Activated CD4-positive, CD25-positive, alpha-beta regulatory T cell treated with anti-CD3 and anti-CD28 coated beads, Interleukin-2, amount 50 U/mL, for 24 hours (primary cell): ENCODE data around the gene NECTIN4.
A peak's percentile ranks its signal among the peaks of the same experiment; 100 is the strongest.

ENCODE experiments used
- ATAC-seq, 2 donors: fragments of 150-1000 bp; cut with Tn5 transposase; one replicate each; pipeline ENCODE4 v1.10.0; 2021; ENCODE audit warnings: mild to moderate bottlenecking in 1 of 2, moderate library complexity in 1 of 2

The NECTIN4 gene

DNA sequence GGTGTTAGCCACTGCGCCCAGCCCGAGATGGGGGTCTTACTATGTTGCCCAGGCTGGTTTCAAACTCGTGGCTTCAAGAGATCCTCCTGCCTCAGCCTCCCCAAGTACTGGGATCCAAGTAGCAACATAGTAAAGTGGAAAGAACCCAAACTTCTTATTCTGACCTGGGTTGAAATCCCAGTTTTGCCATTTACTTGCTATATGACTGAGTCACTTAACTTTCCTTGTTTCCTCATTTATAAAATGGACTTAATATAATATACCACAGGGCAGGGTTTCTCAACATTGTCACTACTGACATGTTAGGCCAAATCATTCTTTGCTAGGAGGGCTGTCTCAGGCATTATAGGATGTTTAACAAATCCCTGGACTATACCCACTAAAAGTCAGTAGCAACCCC lies 21.8 kb upstream of the NECTIN4 start:
- no peak for ATAC-seq

DNA sequence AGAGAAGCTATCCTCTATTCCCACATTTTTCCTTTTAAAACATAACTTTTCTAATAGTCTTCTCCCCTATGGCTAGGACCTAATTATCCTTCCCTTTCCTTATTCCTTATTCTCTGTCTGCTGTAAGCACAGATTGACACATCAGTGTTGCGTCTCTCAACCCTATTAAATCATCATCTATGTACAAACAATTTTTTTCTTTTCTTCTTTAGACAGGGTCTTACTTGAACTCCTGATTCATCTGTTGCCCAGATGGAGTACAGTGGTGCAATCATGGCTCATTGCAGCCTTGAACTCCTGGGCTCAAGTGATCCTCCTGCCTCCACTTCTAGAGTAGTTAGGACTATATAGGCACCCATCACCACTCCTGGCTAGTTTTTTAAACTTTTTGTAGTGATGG lies 17.1 kb upstream of the NECTIN4 start:
- ATAC-seq: no peak

DNA sequence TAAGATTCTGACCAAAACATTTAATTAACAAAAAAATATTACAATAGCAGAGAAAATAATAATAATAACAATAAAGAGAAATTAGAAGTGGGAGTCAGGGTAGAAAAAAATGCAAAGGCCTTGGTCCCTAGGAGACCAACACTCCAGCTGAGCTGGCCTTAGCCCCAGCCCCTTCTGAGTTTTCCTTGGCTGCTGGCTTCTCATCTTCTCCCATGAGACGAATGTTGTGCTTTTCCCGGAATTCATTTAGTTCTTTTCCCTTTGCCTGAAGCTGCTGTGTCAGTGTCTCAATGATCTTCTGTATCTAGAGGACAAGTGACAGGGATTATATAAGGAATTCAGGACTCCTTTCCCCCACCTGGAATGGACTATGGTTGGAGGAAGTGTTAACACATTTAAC lies 11.2 kb upstream of the NECTIN4 start:
- no peak for ATAC-seq

DNA sequence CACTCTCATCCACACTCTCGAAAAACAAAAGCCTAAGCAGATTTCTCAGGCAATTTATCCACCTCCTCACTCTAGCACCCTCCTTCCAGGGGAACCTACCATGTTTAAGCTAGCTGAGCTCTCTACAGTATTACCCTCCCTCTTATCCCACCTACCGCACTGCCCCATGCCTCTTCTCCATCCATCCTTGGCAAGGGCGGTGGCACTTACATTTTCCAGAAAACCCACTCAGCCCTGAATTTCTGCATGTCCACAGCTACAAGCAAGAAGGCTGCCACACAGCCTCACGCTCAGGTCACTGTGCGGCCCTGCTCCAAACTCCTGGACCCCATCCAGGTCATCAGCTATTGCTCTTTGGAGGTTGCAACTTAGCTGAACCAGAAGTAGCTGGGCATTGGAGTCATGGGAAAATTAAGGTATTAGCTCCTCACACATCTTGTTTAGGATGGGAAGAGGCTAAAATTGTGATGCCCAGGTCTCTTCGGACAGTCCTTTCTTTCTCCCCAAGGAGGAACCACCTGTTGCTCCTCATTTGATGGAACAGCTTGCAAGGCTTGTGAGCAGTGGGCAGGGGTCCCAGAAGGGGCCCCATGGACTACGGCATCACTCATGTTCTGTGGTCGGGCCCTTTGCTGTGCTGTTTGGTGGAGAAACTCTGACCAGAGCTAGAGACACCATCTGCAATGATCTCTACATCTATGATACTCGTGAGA lies 9.9 kb upstream of the NECTIN4 start:
- ATAC-seq: no peak

DNA sequence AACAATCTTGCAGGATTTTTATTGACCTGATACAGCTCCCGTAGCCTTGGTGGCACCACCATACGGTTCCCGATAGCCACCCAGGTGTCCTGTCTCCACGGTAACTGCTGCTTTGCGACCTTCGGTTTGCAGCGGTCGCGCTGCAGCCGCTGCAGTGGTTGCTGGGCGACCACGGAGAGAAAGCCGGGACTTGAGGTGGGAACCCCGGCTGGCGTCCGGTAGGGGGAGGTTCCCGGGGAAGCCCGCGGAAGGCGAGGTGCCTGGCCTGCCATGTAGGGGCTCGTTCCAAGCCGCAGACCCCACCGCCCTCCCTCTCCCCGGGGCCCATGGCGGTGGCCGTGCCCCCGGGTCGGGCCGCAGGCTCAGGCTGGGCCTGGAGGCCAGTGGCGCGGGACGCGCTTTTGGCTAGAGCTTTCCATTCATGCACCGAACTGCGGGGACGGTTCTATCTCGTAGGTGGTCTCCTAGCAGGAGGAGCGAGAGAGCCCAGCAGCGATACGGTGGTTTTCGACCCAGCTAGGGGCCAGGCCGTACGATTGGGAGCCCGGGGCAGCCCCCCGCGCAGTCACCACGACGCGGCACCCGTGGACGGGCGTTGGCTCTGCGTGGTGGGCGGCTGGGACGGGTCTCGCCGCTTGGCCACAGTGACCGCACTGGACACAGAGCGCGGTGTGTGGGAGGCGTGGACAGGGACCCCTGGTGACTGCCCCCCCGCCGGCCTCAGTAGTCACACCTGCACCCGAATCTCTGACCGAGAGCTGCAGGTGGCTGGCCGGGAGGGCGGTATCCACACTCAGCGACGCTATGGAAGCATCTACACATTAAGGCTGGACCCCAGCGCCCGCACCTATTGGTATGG lies 9.1 kb upstream of the NECTIN4 start, which contains the start of gene KLHDC9:
KLHDC9 (plus strand) TSS at position 152 of the 859 bp plus-strand sequence; CDS start at position 327, 175 bp downstream.
- ATAC-seq: peak; percentile 78 to 81

DNA sequence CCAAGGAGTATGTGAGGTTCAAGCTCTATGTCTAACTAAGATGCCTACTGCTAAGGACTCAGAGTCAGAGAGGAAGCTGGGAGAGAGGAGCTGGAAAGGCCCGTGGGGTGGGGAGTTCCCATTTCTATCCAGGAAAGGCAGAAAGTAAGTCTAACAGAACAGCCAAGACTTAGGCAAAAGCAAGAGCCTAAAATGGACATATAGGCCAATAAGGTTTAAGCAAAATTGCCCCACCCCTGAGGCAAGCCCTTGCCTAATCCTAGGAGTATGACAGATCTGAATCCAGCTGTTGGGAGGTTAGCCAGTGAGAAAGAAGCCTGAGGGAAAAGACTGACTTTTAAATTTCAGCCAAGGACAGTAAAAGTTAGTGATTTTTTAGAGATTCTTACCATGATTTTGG lies 7.2 kb upstream of the NECTIN4 start:
- no peak for ATAC-seq

DNA sequence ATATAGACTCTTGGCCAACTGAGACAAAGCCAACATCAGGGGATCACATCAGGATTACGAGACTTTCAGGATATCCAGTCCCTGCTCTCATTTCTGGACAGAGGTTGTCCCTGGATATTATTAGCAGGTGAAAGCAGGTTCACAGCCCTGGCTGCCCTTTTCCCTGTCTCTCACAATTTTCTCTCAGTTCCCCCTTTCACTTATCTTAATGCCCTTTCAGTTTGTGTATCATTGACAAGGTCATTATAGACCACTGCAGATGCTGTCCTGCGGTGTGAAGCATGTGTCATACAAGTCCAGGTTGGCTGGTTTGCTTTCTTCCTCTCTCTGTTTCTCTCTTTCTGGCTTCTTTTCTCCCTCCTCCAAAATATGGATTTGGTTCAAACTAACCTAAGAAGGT lies 6.7 kb upstream of the NECTIN4 start:
- ATAC-seq: no peak

DNA sequence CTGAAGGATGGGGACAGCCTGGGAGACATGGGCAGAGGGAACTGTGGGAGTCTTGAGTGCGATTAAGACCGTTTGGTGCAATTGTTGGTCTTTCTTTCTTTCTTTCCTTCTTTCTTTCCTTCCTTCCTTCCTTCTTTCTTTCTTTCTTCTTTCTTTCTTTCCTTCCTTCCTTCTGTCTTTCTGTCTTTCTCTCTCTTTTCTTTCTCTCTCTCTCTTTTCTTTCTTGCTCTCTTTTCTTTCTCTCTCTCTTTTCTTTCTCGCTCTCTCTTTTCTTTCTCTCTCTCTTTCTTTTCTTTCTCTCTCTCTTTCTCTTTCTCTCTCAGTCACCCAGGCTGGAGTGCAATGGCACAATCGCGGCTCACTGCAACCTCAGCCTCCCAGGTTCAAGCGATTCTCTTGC lies 5.9 kb upstream of the NECTIN4 start:
- no peak for ATAC-seq

DNA sequence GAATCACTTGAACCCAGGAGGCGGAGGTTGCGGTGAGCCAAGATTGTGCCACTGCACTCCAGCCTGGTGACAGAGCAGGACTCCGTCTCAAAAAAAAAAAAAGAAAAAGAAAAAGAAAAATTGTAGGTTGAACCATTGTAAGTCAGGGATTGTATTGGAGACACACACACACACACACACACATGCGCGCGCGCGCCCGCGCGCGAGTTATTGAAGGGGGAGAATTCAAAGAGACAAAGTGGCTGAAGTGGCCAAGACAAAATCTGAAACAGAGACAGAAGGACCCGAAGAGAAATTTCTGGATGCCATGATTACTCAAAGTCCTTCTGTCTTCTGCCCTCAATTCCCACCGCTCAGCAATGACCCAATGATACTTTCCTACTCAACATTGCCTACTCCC lies 5.1 kb upstream of the NECTIN4 start:
- no peak for ATAC-seq

DNA sequence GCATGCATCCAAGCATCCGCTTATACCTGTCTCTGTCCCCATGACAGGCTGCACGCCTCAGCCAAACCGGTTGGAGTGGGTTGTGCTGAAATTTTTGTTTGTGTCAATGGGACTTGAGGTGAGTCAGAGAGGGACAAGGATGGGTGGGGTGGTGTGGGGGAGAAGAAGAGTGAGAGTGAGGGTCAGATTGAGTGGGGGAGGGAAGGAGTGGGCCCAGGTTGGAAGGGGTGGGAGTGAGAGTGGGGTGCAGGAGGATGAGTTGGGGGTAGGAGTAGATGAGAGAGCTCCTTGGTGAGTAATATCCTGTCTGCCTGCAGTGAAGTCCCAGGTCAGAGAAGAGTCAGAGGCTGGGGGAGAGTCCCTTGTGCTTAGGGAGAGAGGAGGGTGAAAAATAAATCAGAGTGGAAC lies 3.3 kb upstream of the NECTIN4 start:
- peak; percentile 94 to 96 for ATAC-seq

DNA sequence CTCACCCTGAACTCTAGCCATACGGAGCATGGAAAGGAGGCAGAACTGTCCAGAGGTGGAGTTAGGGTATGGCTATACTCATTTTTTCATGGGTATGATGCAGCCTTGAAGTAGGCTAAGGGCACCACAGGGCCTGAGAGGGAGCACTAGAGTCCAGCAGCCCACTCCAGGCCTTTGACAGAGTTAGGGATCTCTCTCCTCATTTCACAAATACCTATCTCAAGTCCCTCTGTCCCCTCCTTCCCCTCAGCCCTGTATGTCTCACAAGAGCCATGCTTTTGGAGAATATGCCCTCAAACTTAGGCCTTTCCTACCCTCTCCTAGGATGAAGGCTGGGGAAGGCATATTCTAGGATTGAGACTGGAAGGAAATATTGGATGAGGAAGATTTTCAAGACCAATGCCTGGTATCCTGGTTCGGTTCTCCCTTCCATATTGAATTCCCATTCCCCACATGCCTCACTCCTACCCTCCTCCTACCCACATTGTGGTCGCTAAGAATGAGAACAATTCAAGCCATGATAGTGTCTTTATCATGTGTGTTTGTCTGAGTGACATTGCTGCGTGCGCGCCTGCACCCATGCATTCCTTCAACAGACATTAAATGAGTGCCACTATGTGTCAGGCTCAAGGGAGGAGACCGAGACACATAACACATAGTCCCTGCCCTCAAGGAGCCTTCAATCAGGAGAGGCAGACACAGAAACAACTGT lies 2.6 kb upstream of the NECTIN4 start:
- no peak for ATAC-seq

DNA sequence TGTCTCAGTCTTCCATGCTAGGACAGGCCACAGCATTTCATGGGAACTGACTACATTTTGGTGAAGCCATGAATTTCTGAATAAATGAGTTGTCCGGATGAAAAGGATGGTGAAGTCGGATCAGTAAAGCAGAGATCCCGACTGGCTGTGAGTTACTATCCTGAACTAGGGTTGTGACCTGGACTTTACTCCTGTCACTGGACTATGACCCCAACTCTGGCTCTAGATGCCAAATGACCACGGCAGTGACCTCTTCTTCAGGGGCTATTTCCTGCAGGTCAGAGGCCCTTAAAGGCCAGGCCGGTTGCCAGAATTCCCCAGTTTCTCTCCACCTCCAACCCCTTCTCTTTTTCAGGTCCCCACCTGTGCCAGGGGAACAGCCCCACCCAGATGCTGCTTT lies 1.7 kb upstream of the NECTIN4 start:
- ATAC-seq: no peak

DNA sequence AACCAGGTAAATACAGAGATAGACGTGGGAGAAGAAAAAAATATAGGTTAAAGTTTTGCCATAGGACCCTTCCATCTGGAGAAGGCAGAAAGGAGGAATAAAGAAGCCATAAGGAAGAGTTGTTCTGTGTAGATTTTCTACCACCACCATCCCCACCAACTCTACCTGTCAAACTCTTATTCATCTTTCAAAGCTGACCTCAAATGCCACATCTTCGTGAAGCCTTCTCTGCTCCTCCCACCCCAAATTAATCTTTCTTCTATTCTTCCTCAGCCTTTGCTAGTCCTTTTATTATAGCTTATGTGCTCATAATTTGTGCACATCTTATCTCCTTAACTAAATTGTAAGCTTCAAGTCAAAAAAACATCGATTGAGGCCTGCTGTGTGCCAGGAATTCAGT lies 1.3 kb upstream of the NECTIN4 start:
- ATAC-seq: no peak

DNA sequence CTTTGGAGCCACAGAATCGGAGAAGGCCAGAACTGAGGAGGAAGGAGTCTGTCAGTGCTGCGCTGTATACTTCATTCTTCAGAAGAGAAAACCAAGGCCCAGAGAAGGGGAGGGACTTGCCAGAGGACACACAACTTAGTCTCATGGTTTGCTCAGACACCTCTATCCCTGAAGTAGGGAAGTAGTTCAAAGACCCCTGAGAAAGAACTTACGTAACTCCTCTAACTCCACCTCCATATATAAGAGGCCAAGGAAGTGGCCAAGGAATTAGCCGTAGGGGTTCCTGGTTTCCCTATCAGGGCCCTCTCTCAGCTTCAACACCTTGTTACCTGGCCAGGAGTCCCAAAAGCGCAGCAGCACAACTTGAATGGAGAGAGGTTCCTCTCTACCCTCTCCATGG lies 580 bp upstream of the NECTIN4 start:
- no peak for ATAC-seq

DNA sequence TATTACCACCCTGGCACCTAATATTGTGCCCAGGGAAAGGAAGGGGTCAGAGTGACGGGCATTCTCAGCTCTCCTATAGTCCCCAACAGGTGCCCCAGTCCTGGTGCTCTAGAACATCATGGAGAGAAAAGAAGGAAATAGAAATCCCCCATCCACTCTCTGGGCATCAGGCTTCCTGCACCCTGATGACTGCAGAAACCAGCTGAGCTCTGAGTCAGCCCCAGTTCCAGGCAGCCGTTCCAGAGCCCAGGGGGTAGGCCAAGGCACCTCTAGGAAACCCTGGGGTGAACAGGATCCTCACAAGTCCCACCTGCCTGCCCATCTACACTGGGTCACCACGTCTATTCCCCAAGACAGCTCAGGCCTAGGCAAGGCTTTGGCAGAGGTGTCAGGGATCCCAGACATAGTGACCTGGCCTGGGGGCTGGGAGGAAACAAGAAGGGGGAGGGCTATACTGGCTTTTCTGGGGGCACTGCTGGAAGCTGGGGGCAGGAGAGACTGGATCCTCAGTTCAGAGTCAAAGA lies 709 bp downstream of the NECTIN4 start:
- no peak for ATAC-seq

DNA sequence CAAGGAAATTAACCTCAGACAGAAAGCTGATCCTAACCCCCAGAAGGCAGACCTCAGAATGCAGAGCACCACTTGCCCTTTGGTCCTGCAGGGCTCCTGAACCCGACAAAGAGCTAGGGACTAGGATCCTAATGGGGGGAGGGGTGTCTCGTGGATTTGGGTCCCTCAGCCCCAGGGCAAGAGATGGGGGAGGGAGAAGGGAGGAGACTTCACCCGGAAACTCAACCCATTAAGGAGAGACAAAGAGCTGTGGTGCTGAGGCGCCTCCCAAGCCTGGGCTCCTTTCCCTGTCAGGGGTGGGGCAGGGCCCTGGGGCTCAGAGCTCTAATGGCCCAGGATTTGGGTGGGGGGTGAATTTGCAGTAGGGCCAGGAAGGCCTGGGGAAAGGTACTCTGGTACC lies 2.9 kb downstream of the NECTIN4 start:
- no peak for ATAC-seq

DNA sequence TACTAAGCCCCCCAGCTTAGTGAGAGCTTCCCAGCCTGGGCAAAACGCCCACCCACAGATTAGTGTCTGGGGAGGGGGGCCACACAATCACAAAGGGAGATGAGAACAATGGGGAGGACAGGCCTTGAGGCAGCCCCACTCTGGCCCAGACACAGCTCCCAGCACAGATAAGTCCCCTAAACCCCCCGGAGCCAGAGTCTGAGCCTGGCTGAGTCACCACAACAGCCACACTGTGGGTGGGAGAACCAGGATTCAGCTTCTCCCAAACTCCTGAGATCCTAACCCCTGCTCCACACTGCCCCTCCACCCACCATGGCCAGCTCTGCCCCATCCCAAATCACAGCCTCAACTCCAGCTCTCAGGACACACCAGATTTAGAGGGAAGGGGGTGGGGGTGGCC lies 4.2 kb downstream of the NECTIN4 start:
- ATAC-seq: no peak

DNA sequence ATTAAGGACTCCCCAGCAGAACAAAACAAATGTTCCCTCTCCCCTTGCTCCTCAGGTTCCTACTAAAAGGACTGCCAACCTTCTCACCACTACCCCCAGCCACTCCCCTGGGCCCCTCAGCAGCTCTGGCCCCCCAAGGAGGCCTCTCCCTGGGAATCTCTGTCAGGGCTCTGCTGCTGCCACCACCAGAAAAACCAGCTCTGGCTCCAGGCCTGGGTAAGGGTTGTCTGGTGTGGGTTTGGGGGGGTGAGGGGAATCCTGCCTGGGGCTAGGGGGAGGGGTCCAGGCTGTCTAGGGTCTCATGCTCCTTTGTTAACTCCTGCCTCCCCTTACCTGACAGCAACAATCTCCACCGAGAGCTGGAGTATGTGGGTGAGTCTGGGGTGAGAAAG lies 4.8 kb downstream of the NECTIN4 start:
- no peak for ATAC-seq

DNA sequence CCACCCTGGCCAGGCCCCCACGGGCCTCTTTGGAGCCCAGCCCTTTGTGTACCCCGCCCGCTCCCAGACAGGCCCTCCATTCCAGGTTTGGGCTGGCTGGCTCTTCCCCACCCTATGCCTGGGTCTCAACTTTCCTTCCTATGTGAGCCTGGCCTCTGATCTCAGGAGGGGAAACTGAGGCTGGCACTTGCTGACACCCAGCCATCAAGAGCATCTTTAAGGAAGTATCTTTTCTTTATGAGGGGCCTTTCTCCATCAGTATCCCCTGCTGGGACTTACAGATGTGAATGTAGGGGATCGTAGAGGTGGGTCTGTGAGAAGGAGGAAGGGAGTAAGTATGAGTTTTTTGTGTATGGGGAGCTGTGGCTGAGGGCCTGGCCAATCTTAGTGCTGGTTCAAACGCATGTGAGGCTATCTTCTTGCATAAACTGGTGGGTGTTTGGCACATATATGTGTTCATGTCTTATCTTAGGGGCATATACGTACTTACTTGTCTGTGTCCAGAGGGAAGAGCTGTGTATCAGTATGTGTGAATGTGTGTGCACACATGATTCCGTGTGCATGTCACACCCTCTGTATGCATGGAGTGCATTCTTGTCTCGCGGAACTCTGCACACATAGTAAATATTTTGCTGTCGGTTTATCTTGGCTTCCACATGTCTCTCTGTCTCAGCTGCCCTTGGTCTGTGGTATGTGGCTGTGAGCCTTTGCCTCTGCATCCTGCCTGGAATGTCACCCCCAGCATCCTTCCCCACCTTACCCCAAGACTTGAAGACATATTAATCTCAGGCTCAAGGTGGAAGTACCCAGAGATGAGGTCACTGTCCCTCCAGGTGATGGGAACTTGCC lies 5.4 kb downstream of the NECTIN4 start:
- ATAC-seq: no peak

DNA sequence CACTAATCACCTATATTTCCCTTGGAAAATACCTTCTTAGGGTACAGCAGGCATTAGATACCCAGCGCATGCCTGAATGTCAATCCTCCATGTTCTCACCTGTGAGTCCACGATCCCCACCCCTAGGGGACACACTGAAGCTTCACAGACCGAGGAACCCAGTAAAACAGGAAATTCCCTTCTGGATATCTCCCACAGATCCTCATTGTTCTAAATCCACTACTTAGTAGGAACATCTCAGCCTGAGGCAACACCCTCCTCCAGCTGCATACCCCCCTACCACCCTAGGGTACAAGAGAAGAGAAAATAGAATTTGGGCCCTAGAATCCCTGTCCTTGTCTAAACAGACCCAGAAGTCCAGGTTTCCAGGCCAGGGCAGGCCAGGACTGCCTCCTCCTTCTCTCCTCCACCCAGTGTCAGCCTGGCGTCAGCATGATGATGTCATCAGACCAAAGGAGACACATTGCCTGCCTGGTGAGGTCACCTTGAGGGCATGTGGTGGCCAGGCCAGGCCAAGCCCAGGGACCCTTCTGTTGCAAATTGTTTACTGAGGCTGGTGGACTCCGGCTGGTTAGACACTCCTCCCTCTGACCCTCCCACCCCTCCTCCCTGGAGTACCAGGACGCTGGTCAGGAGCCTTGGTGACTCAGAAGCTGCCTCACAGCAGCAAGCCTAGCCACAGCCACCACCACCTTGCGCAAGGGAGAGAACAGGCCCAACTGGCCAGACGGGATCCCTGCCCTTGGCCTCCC lies 6.2 kb downstream of the NECTIN4 start:
- ATAC-seq: peak in 1 of 2 donors; percentile 18

DNA sequence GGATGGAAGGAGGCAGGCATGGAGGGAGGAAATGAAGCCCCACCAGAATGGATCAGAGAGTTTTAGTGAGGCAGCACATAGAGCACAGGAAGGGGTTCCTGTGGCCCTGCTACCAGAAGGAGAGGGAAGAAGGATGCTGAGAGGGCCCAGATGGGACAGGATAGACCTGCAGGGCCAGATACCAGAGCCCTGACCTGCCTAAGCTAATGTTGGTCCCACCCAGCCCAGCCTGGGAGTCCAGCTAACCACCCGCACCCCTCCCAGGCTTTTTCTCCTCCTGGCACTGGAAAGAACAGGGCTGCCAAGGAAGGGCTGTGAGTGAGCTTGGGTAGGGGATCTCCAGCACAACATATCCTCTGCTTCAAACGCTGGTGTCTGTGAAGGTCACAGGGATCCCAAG lies 6.9 kb downstream of the NECTIN4 start:
- ATAC-seq: no peak

DNA sequence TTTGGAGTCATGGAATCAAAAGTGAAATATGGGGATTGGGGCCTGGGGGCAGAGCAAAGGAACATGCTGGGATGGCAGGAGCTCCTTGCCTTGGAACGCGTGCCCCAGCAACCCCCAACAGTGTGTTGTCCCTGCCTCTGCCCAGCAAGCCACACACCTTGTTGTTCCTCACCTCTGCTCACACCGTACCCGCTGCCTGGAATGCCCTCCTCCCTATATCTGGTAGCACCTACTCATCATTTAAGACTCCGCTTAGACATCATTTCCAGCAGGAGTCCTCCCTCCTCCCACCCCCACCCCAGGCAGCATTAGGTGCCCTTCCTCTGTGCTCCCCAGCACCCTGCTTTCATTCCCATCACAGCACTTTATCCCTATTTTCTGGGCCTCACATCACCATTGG lies 7.8 kb downstream of the NECTIN4 start:
- ATAC-seq: no peak
